MV-4-11 (cell line): Measurements from ENCODE around the gene ZNF497.
A peak's percentile ranks its signal among the peaks of the same experiment; 100 is the strongest.
"Not testable (repeated sequence)": the region's sequence is repeated elsewhere in the genome, so short reads cannot be mapped to it uniquely, and the experiment has no call there.

ENCODE experiments used
- DNase-seq: peaks from one replicate; lab custom pipeline; 2025; lab: John Stamatoyannopoulos, UW

Gene ZNF497

GRCh38 chr19:58310685-58311084, 51.9 kb downstream of the ZNF497 start:
- DNase-seq, result not testable (repeated sequence)

- no peak for DNase-seq
Observed at GRCh38 chr19:58307736-58308135, 54.8 kb downstream of the ZNF497 start.

GRCh38 chr19:58305932-58306323, 56.6 kb downstream of the ZNF497 start:
- DNase-seq, result peak; percentile 55

GRCh38 chr19:58305065-58305931, 57.3 kb downstream of the ZNF497 start, which contains the start of gene ERVK3-1:
ERVK3-1 (plus strand) TSS chr19:58305377; CDS start chr19:58312169, 6,792 bp downstream.
- peak; percentile 100 for DNase-seq

- DNase-seq, result no peak
Observed at GRCh38 chr19:58304748-58305064, 57.8 kb downstream of the ZNF497 start.
